HepG2 (cell line): Measurements from ENCODE around the gene MS4A7. TPM values are rescaled to one million over a fixed set of nuclear protein-coding genes. Genes with fewer than 3 reads are reported as not detected.

Experiments used
- ATAC-seq: fragments of 200-7000 bp; cut with Tn5 transposase; 3 replicates; pipeline ENCODE4 v1.9.1; 2020; ENCODE audit warnings: mild to moderate bottlenecking, moderate library complexity
- BruUV-seq: library from RNA; stranded (reverse); fragments of 400-500 nt; replicated peaks from 2 replicates; lab custom pipeline; 2021; lab: Mats Ljungman, UMichigan
- CTCF ChIA-PET: fragments of 300-600 bp; formaldehyde crosslinking; extraction: SDS; loops from one replicate; lab custom pipeline; 2021; ENCODE audit warnings: low total read pairs, inconsistent platforms, low intra/inter-chr PET ratio; lab: Yijun Ruan, JAX
- POLR2A ChIA-PET: fragments of 350-600 bp; sonication (Branson Sonifier 250); formaldehyde crosslinking; loops from one replicate; lab custom pipeline; 2020; ENCODE audit warnings: antibody characterized with exemption, inconsistent platforms; lab: Yijun Ruan, JAX
- DNase-seq: peaks from one replicate; pipeline ENCODE4 v3.0.0-alpha.2; 2015; ENCODE audit warnings: low spot score
- FAIRE-seq: peaks from 3 replicates; lab custom pipeline; 2011; peaks lifted over from hg19 to GRCh38; lab: Jason Lieb, UNC
- H2AFZ ChIP-seq: one replicate; pipeline ENCODE4 v1.6.1; 2011; ENCODE audit warnings: low read length, inconsistent platforms
- H3K27ac ChIP-seq: fragments of 300-600 bp; 3 replicates; pipeline ENCODE4 v1.8.0; 2011; ENCODE audit warnings: mixed run types, mild to moderate bottlenecking, mixed read lengths, low read length, inconsistent platforms; ENCODE audit not compliant: insufficient read depth; ENCODE audit errors: extremely low read length
- H3K27me3 ChIP-seq, 2 experiments: fragments of 200-600 bp in 1 of 2; 2 replicates in 1 of 2; 3 replicates in 1 of 2; pipeline versions ENCODE4 v1.6.0 to v1.8.0; 2011; ENCODE audit warnings: low read length in 2 of 2, mild to moderate bottlenecking in 2 of 2, moderate library complexity in 2 of 2, inconsistent platforms in 1 of 2; ENCODE audit not compliant: insufficient read depth in 2 of 2, control insufficient read depth in 1 of 2
- H3K36me3 ChIP-seq, 2 experiments: fragments of 200-600 bp in 1 of 2; replicated peaks in 1 of 2; 2 replicates in 1 of 2; 3 replicates in 1 of 2; pipeline versions ENCODE4 v1.5.1 to v1.8.0; 2011; ENCODE audit warnings: low read length in 2 of 2, inconsistent platforms in 1 of 2; ENCODE audit not compliant: insufficient read depth in 2 of 2, control insufficient read depth in 1 of 2
- H3K4me1 ChIP-seq: 2 replicates; pipeline ENCODE4 v1.5.1; 2012; ENCODE audit warnings: low read length, inconsistent platforms; ENCODE audit not compliant: insufficient read depth
- H3K4me2 ChIP-seq: 2 replicates; pipeline ENCODE4 v1.6.0; 2011; ENCODE audit warnings: low read depth, low read length, inconsistent platforms
- H3K4me3 ChIP-seq, 3 experiments: fragments of 200-600 bp in 1 of 3; sonication (generic), shearing (Covaris generic) in 1 of 3; replicated peaks in 1 of 3; 2 replicates each; pipeline ENCODE4 v1.5.1; 2011 to 2016; ENCODE audit warnings: low read length in 3 of 3, inconsistent platforms in 2 of 3, low read depth in 2 of 3, mild to moderate bottlenecking in 2 of 3, control low read depth in 1 of 3, mixed read lengths in 1 of 3; ENCODE audit not compliant: insufficient read depth in 1 of 3
- H3K79me2 ChIP-seq: one replicate; pipeline ENCODE4 v1.6.1; 2011; ENCODE audit warnings: low read length, inconsistent platforms; ENCODE audit not compliant: insufficient read depth
- H3K9ac ChIP-seq: 2 replicates; pipeline ENCODE4 v1.6.0; 2011; ENCODE audit warnings: mild to moderate bottlenecking, low read depth, low read length, inconsistent platforms; ENCODE audit not compliant: insufficient read depth
- H3K9me3 ChIP-seq: 2 replicates; pipeline ENCODE4 v1.5.1; 2012; ENCODE audit warnings: mild to moderate bottlenecking, low read length
- H4K20me1 ChIP-seq: 2 replicates; pipeline ENCODE4 v1.6.0; 2011; ENCODE audit warnings: inconsistent platforms, mild to moderate bottlenecking, low read length, moderate library complexity; ENCODE audit not compliant: insufficient read depth
- FOSL1 ChIP-seq: sonication (generic); formaldehyde crosslinking; IDR thresholded peaks from 2 replicates; pipeline ENCODE4 v1.9.0; 2021; ENCODE audit warnings: missing genetic modification reagents, borderline replicate concordance
- HHEX ChIP-seq: IDR thresholded peaks from 2 replicates; pipeline ENCODE4 v1.6.1; 2016; ENCODE audit warnings: control low read depth
- KDM6A ChIP-seq: IDR thresholded peaks from 2 replicates; pipeline ENCODE4 v1.6.1; 2016; ENCODE audit warnings: low read depth
- SIX1 ChIP-seq: sonication (generic); formaldehyde crosslinking; IDR thresholded peaks from 2 replicates; pipeline ENCODE4 v1.4.0; 2020; ENCODE audit warnings: missing genetic modification reagents, borderline replicate concordance
- ZNF232 ChIP-seq: sonication (generic); formaldehyde crosslinking; IDR thresholded peaks from 2 replicates; pipeline ENCODE4 v1.4.0; 2020; ENCODE audit warnings: missing genetic modification reagents, borderline replicate concordance
- ZSCAN25 ChIP-seq: sonication (generic); formaldehyde crosslinking; IDR thresholded peaks from 2 replicates; pipeline ENCODE4 v1.8.0; 2022; ENCODE audit warnings: mild to moderate bottlenecking, missing genetic modification reagents
- WGBS: methylation state at CpG from one replicate; pipeline ENCODE4 v1.1.6; 2017; ENCODE audit warnings: low lambda C conversion rate; 5-methylcytosine and 5-hydroxymethylcytosine counted together
- in situ Hi-C: cut with HindIII; loops from 2 replicates; pipeline ENCODE4 v1.10.0; 2017; ENCODE audit warnings: low pct_unique_long_range_greater_than_20kb; ENCODE audit not compliant: extremely low pct_ligation_motif_present
- intact Hi-C: fragments of 100-400 bp; cut with micrococcal nuclease; formaldehyde crosslinking; loops from one replicate; pipeline ENCODE4 v1.10.0; 2022; ENCODE audit not compliant: unreplicated experiment
- polyA plus RNA-seq, 8 experiments: library from polyadenylated mRNA; depleted of rRNA in 3 of 8; stranded (reverse) in 7 of 8; unstranded in 1 of 8; fragments of >200 nt; fragmentation: Illumina TruSeq in 4 of 8; extraction: Trizol in 4 of 8; gene quantifications; 2 replicates each; pipeline versions ENCODE4 v1.2.1 to v1.2.3, GENCODE V29; 2011 to 2016; ENCODE audit warnings: low read depth in 4 of 8, missing spikeins in 1 of 8, mixed read lengths in 1 of 8; ENCODE audit not compliant: insufficient read depth in 1 of 8
- total RNA-seq, 5 experiments: library from RNA; depleted of rRNA; stranded (reverse); fragments of >200 nt; fragmentation: Illumina TruSeq; extraction: Trizol; gene quantifications; 2 replicates each; pipeline ENCODE4 v1.2.3, GENCODE V29; 2016; ENCODE audit warnings: low read depth in 1 of 5
- TF ChIP-seq, protein P1 (sequence below): sonication (generic); formaldehyde crosslinking; IDR thresholded peaks from 2 replicates; pipeline ENCODE4 v1.5.1; 2020; ENCODE audit warnings: mild to moderate bottlenecking, missing genetic modification reagents, borderline replicate concordance
- TF ChIP-seq, protein P2 (sequence below): sonication (generic); formaldehyde crosslinking; IDR thresholded peaks from 2 replicates; pipeline ENCODE4 v1.4.0; 2020; ENCODE audit warnings: mild to moderate bottlenecking, missing genetic modification reagents
- TF ChIP-seq, protein P3 (sequence below): sonication (generic); formaldehyde crosslinking; IDR thresholded peaks from 2 replicates; pipeline ENCODE4 v1.4.0; 2020; ENCODE audit warnings: missing genetic modification reagents
- TF ChIP-seq, protein P4 (sequence below): sonication (generic); formaldehyde crosslinking; IDR thresholded peaks from 2 replicates; pipeline ENCODE4 v1.4.0; 2020; ENCODE audit warnings: mild to moderate bottlenecking, missing genetic modification reagents

The MS4A7 gene
- total and polyA plus RNA-seq, 2 of the 13 experiments (the other 11 are each of a cell fraction or from before 2014, with no cell fraction given): not detected

DNA sequence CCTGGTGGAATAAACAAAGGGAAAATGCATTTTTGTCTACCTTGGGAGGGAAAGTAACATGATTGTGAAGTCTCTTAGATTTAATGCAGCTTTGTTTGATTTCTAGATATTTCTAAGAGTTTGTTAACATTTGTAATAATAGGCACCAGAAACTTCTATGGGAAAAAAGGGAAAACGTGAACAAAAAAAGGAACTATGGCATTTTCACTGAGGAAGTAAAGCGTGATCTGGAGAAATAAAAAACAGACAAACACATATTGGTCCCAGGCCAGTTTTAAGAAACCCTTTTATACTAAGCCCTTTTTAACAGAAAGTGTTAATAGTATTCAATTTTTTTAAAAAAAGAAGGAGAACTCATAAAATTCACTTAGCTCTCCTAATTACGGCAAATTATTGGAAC lies 6.9 kb upstream of the MS4A7 start:
- no peaks in the 10 kb centered on the region for H3K36me3 ChIP-seq
- H3K27ac ChIP-seq: no peak overlapping the region
- peaks cover 11% of the 10 kb centered on the region for H3K4me1 ChIP-seq
- no peaks in the 10 kb centered on the region for H3K9me3 ChIP-seq
- peaks cover 0 to 10% of the 10 kb centered on the region in 2 experiments; a peak in 3 of 5 replicates for H3K27me3 ChIP-seq
- CTCF ChIA-PET: no interaction called here
- in situ Hi-C loops: no loop called here
- intact Hi-C loops: no loop called here
- POLR2A ChIA-PET: no interaction called here
- ATAC-seq (no peak), DNase-seq (no peak), FAIRE-seq (no peak)
- WGBS: 16% methylated on average over 3 of the region's 3 CpGs
- no peak overlapping the region for H3K4me3 ChIP-seq
- H3K79me2 ChIP-seq: no peaks in the 10 kb centered on the region
- H4K20me1 ChIP-seq: no peaks in the 10 kb centered on the region
- no TSS peak for BruUV-seq
- H3K4me2 ChIP-seq: no peak overlapping the region
- H3K9ac ChIP-seq: no peak overlapping the region
- no peak overlapping the region for H2AFZ ChIP-seq
- TF ChIP-seq, protein P1, sequence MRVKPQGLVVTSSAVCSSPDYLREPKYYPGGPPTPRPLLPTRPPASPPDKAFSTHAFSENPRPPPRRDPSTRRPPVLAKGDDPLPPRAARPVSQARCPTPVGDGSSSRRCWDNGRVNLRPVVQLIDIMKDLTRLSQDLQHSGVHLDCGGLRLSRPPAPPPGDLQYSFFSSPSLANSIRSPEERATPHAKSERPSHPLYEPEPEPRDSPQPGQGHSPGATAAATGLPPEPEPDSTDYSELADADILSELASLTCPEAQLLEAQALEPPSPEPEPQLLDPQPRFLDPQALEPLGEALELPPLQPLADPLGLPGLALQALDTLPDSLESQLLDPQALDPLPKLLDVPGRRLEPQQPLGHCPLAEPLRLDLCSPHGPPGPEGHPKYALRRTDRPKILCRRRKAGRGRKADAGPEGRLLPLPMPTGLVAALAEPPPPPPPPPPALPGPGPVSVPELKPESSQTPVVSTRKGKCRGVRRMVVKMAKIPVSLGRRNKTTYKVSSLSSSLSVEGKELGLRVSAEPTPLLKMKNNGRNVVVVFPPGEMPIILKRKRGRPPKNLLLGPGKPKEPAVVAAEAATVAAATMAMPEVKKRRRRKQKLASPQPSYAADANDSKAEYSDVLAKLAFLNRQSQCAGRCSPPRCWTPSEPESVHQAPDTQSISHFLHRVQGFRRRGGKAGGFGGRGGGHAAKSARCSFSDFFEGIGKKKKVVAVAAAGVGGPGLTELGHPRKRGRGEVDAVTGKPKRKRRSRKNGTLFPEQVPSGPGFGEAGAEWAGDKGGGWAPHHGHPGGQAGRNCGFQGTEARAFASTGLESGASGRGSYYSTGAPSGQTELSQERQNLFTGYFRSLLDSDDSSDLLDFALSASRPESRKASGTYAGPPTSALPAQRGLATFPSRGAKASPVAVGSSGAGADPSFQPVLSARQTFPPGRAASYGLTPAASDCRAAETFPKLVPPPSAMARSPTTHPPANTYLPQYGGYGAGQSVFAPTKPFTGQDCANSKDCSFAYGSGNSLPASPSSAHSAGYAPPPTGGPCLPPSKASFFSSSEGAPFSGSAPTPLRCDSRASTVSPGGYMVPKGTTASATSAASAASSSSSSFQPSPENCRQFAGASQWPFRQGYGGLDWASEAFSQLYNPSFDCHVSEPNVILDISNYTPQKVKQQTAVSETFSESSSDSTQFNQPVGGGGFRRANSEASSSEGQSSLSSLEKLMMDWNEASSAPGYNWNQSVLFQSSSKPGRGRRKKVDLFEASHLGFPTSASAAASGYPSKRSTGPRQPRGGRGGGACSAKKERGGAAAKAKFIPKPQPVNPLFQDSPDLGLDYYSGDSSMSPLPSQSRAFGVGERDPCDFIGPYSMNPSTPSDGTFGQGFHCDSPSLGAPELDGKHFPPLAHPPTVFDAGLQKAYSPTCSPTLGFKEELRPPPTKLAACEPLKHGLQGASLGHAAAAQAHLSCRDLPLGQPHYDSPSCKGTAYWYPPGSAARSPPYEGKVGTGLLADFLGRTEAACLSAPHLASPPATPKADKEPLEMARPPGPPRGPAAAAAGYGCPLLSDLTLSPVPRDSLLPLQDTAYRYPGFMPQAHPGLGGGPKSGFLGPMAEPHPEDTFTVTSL (CRISPR knock-in tag): no peak
- no peak for TF ChIP-seq ZNF232 (CRISPR knock-in tag)
- TF ChIP-seq, protein P2, sequence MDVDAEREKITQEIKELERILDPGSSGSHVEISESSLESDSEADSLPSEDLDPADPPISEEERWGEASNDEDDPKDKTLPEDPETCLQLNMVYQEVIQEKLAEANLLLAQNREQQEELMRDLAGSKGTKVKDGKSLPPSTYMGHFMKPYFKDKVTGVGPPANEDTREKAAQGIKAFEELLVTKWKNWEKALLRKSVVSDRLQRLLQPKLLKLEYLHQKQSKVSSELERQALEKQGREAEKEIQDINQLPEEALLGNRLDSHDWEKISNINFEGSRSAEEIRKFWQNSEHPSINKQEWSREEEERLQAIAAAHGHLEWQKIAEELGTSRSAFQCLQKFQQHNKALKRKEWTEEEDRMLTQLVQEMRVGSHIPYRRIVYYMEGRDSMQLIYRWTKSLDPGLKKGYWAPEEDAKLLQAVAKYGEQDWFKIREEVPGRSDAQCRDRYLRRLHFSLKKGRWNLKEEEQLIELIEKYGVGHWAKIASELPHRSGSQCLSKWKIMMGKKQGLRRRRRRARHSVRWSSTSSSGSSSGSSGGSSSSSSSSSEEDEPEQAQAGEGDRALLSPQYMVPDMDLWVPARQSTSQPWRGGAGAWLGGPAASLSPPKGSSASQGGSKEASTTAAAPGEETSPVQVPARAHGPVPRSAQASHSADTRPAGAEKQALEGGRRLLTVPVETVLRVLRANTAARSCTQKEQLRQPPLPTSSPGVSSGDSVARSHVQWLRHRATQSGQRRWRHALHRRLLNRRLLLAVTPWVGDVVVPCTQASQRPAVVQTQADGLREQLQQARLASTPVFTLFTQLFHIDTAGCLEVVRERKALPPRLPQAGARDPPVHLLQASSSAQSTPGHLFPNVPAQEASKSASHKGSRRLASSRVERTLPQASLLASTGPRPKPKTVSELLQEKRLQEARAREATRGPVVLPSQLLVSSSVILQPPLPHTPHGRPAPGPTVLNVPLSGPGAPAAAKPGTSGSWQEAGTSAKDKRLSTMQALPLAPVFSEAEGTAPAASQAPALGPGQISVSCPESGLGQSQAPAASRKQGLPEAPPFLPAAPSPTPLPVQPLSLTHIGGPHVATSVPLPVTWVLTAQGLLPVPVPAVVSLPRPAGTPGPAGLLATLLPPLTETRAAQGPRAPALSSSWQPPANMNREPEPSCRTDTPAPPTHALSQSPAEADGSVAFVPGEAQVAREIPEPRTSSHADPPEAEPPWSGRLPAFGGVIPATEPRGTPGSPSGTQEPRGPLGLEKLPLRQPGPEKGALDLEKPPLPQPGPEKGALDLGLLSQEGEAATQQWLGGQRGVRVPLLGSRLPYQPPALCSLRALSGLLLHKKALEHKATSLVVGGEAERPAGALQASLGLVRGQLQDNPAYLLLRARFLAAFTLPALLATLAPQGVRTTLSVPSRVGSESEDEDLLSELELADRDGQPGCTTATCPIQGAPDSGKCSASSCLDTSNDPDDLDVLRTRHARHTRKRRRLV (CRISPR knock-in tag): no peak
- TF ChIP-seq, protein P3, sequence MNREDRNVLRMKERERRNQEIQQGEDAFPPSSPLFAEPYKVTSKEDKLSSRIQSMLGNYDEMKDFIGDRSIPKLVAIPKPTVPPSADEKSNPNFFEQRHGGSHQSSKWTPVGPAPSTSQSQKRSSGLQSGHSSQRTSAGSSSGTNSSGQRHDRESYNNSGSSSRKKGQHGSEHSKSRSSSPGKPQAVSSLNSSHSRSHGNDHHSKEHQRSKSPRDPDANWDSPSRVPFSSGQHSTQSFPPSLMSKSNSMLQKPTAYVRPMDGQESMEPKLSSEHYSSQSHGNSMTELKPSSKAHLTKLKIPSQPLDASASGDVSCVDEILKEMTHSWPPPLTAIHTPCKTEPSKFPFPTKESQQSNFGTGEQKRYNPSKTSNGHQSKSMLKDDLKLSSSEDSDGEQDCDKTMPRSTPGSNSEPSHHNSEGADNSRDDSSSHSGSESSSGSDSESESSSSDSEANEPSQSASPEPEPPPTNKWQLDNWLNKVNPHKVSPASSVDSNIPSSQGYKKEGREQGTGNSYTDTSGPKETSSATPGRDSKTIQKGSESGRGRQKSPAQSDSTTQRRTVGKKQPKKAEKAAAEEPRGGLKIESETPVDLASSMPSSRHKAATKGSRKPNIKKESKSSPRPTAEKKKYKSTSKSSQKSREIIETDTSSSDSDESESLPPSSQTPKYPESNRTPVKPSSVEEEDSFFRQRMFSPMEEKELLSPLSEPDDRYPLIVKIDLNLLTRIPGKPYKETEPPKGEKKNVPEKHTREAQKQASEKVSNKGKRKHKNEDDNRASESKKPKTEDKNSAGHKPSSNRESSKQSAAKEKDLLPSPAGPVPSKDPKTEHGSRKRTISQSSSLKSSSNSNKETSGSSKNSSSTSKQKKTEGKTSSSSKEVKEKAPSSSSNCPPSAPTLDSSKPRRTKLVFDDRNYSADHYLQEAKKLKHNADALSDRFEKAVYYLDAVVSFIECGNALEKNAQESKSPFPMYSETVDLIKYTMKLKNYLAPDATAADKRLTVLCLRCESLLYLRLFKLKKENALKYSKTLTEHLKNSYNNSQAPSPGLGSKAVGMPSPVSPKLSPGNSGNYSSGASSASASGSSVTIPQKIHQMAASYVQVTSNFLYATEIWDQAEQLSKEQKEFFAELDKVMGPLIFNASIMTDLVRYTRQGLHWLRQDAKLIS (CRISPR knock-in tag): no peak
- TF ChIP-seq, protein P4, sequence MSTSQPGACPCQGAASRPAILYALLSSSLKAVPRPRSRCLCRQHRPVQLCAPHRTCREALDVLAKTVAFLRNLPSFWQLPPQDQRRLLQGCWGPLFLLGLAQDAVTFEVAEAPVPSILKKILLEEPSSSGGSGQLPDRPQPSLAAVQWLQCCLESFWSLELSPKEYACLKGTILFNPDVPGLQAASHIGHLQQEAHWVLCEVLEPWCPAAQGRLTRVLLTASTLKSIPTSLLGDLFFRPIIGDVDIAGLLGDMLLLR: no peak
- TF ChIP-seq FOSL1: no peak
- no peak for TF ChIP-seq KDM6A (CRISPR knock-in tag)
- TF ChIP-seq ZSCAN25 (CRISPR knock-in tag): no peak
- TF ChIP-seq SIX1: no peak
- no peak for TF ChIP-seq HHEX (CRISPR knock-in tag)
